GM19240 (cell line): Measurements from ENCODE around the gene TFAP2B.

Experiments
- DNase-seq: peaks from one replicate; pipeline ENCODE4 v3.0.0; 2011; ENCODE audit warnings: low spot score; ENCODE audit not compliant: insufficient read length

TFAP2B gene

DNA sequence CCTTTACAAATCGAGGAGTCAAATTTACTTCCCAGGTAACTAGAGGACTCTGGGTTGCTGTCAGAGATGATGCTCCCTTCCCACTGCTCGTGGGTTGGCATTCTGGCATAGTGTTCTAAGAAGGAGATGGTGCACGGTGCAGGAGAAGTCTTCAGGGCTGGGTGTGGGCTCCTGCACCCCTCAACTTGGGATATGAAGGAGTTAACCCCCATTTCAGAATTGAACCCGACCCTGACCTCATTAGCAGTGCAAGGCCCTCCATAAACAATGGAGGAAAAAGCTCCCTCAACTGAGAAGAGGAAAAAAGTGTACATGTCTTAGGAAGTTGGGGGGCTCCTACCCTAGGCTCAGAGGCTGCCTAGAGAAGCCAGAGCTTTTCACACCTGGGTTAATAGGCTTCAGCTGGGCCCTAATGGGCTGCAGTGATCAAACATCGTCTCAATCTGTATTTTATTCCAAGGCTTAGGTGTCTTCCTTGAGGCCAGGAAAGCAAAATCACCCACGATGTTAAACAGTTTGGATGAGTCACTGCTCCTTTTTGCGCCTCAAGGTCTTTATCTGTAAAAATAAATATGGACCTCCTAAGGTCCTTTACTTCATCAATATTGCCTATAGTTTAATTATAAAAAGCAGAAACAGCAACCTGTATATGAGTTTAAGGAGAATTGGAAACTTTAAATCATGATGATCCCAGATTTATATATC is 29.4 kb downstream of the TFAP2B start:
- no peak for DNase-seq

DNA sequence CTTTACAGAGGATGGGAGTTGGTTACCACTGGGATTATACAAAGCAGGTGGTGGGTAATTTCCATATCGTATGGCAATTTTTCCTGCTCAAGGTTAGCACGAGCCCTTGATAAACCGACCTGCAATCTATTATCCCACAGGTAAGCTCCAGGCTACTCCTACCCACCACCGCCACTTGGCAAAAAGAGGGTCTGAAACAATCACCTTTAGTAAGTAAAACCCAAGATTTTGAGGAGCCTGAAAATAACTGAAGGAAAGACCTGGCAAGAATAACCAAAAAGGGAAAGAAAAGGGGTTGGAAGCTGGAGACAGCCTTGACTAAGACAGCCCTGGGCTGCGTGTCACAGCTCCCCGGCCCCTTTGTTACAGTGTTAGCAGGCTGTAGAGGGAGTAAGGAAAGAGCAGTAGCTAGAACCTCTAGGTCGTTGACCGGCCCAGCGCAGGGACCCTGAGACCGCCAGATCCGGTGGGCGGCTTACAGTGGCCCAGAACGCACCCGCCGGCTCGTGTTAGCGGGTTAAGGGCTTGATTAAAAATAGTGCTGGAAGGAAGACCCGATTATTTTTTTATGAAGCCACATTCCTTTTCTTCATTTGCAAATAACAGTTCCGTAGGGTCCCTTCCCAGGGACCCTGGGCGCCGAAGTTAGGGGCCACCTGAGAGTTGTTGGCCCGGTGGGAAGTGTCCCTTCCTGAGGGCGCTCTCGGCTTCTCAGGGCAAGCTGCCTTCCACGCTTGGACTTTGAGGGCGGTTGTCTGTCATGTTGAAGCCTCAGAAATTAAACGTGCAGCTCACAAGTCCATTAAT is 30.5 kb downstream of the TFAP2B start:
- no peak for DNase-seq

DNA sequence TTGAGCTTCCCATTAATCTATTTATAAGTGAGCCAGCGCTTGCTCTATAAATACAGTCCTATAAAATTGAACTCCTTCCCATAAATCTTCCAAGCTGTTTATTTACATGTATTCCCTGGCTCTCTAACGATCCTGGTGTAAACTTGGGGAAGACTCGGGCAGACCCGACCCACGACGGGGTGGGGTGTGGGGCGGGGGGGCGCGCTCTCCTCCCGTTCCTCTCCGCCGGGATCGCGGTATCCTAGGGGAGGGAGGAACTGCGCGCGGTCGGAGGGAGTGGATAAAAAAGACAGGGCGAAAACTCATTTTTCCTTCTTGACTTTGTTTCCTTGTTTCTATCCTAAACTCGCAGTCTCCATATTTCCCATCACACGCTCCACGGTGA is 31.1 kb downstream of the TFAP2B start:
- no peak for DNase-seq

DNA sequence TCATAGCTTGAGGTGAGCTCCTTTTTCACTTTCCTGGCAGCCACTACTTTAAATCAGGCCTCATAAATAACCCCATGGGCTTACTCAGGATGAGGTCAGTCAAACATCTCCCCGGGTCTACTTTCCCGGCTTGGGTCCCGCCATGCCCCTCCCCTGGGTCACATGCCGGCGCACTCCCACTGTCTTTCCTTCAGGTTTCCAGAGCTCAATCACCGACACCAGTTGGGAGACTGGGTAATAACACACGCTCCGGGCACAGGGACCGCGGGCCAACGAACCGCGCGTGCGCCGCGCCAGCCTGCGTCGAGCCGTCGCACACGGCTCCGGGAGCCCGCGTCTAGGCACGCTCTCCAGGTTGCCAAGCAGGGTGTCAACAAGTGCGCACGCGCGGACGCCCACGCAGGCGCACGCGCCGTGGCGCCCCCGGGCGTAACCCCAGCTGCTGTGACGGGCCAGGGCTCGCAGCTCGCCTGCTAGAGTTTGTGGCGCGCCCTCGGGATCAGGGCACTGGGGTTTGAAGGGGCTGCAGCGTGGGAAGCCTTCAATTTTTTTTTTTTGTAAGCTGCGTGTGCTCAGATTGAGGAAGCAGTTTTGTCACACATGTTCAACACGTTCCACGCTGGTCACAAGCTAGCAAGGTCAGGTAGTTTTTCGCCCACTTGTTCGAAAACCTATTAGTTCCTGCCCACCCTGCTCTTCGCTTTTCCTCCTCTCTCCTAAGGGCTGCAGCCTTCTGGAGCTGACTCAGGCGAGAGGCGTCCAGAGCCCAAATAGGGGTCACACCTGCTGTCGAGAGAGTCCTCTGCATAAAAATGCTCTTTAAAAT is 31.8 kb downstream of the TFAP2B start:
- DNase-seq = no peak

DNA sequence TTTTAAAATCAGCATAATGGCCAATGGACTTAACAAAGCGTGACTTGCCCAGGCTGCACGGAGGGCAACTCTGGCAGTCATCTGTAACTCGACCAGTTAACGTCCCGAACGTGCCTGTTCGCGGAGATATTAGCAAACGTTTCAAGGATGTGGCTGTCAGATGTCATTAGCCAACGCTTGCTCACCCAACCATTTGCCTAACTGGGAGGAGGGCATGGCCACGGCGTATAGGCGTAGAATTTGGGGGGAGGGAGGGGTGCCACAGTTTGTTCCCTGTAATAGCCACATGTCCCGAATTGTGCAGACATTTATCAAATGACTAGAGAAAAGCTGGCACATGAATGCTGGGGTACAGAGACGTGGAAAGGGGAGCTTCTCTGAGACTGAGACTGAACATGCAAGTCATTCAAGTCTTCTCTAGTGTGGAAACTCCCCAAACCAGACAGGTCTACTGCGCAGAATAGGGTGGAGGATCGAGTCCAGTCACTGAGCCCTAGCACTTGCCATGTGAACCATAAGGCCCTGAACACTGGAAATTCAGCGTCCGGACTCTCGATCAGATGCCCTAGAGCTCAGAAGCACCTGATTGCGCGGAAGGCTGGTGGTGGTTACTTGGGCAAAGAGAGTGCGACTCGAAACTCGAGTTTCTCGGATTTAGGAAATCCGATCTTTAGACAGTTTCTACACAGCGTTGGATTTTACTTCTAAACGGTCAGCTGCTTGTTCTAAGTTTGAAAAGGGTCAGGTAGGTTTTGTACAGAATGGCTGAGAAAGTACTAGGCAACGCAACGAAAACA is 32.6 kb downstream of the TFAP2B start:
- DNase-seq = no peak

DNA sequence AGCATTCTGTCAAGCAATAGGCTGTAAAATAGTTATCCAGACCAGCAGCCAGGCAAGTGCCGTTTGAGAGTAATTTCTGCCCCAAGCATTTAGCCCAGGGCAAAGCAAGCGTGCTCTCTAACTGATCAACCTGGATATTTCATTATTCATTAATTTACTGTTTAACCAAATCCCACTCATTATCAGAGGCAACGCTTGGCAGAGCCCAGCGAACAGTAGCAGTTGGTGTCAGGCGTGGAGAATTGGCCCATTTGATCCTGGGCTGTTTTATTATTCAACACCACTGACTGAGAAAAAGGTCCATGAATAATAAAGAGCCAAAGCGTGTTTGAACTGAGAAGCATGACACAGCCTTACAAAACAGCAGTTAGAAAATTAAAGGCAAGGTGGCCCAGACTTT is 35.3 kb downstream of the TFAP2B start:
- no peak for DNase-seq

DNA sequence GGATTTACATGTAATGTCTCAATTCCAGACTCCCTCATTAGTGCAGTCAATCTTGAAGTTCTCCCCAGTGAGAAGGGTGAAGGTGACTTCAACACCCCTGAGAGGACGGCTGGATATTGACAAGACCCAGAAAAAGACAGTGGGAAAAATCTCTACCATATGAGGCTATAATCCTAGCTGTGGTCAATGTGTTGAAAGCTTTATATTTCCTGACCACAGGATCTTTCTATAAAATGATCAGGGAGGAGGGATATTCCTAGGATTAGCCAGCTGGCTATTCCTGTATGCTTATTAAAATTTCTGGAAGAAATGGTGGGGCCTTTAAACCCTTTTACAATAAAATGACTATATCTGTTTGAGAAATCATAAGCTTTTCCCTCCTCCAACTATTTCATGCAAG is 43.0 kb downstream of the TFAP2B start:
- DNase-seq = no peak

DNA sequence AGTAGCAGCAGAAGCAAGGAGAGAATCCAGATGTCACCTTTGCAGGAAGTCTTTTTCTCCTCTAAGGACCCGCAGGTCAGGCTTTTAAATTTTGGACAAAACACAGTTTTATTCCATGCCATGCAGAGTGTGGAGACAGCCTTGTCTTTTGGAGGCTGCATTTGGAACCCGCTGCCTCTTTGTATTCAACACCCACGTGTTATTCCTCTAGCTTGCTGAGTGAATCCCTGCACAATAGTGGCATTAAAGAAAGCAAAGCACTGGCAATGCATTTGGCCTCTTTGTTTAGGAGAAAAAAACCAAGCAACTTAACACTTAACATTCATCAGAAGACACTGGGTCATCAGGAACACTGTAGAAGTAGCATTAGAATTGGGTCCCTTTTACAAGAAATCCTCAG is 43.5 kb downstream of the TFAP2B start:
- DNase-seq = no peak

DNA sequence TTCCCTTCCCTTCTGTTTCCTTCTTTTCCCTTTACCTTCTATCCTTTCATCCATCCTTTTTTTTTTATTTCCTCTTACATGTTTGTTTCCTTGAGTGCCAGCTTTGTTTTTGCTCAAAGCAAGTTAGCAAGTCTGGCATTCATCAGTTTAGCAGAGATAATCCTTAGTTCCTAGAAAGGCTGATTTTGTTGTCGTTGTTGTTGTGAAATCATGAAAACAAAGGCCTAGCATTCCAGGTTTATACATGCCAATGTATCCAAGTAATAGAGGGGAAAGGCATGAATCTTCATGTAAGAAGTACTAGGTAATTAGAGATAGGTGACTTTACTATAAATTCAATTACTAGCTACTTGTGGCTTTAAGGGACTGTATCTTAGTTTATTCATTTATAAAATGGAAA is 45.9 kb downstream of the TFAP2B start:
- DNase-seq = no peak

DNA sequence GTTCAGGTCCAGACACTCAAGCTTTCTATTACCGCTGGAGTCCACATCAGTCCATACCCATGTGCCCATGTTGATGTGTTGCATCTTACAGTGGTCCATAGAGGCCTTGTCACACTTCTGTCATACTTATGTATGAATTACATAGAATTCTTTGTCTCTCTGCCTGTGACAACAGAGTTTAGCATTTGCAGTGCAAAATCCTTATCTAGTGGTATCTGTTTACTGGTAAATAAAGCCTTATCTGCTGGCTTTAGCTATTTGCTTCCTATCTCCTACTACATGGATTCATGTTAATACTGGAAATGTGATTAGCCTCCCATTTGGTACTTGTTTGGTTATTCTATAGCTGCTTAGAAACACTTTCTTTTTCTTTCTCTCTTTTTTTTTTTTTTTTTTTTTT is 49.8 kb downstream of the TFAP2B start:
- DNase-seq = no peak

DNA sequence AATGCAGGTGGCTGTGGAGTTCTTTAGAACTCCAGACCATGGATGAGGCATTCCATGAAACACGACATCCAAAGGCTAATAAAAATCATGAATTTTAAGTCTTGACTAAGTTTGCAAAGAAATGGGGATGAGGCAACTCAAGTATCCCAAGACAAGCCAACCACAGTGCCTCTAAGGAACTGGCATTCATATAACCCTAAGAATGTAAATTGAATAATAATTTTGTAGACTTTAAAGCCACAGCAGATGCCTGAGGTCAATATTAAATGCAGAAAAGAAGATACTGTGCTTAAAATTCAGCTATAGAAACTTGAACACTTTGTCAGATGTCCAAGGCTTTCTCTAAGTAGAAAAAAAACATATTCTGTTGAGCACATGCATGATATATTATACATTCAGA is 54.5 kb downstream of the TFAP2B start:
- DNase-seq = no peak

DNA sequence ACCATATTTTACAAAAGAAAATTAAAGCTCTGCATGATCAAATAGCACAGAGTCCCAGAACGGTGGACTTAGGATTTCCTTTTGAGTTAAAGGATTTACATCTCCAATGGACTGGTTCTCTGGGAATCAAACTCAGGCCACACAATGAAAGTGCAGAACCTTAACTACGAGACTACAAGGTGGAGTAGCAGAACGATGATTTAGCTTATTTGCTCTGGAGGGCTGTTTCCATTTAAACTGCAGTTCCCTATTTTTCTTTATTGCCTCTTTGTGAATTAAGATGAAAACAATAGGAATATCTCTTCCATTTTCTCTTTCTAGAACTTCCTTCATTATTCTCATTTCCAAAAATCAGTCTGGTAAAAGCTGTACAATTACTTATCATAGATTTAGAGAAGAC is 65.7 kb downstream of the TFAP2B start:
- no peak for DNase-seq

DNA sequence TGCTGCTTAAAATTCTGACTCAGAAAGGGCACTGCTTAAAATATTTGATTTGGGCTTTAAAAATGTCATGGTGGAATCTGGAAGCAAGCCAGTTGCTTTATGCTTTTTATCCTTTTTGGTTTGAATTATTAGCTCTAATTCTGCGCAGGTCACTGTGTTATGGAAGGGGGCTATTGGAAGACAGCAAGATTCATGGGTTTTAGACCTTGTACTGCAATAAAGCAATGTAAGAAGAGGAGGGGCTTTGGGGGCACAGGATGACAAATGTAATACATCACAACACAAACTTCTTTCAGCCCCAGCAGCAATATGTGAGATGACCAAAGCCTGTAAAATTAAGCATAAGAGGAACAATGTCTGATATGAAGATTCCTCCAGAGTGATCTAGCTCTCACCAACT is 68.4 kb downstream of the TFAP2B start:
- DNase-seq = no peak

DNA sequence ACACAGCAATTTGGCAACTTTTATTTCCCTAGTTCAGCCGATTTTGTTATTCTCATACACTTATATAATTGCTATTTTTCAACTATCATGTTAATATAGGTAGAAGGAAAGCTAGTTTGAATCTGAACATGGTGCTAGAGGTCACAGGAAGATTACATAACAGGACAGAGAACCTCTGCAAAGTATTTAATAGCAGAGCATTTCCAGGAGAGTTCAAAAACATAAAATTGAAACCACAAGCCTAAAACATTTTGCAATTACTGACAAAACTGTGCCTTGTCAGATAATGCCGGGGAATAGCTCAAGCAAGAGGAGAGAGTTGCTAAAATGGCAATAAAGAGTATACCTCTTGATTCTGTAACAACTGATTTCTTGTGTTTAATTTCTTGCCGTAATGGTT is 70.8 kb downstream of the TFAP2B start:
- no peak for DNase-seq

DNA sequence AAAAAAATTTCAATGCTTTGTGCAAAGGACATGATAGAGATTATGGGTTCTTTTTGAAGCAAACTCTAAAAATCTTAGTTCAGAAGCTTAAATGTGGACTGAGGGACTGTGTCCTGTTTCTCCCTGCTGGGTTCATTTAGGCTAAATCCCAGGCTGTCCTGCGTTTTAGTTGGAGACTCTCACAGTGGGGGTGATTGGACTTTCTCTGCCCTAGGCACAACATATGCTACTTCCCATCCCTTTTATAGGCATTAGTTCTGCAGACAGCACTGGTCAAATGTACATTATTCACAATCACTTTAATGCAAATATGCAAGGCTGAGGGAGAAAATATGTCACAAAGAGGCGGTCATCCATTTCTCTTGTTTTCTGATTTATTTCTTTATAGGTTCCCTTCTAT is 71.3 kb downstream of the TFAP2B start:
- no peak for DNase-seq

DNA sequence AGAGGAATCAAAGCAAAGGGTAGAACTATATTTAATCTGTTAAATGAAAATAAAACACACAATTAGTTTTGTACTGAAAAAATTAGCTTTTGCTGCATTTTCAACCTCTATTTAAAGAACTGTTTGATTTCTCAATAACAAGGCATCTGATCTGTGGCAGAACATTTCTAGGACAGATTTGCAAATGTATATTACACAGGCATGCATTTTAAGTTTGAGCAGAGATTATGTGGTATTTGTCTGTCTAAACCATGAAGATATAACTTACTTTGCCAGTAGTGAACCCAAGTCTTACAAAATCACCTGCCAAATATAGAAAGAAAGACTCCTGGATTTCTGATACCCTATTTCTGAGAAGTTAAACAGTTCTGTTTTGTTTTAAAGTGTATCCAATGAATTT is 71.9 kb downstream of the TFAP2B start:
- no peak for DNase-seq

DNA sequence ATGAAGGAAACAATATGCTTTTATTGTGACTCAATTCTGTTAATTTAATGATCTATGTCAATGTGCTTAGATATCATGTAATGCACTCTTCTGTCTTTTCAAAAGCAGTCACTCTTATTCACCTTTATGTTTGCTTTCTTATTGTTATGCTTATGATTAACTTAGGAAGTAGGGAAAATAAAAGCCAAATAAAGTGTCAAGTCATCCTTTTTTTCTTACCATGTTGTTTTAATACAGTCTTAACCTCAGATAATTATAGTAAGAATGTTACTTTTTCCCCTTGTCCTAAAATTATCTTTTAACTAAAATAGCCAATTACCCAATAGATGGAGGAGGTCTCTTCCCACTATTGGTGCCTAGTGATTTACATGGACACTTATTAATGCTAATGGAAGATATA is 72.6 kb downstream of the TFAP2B start:
- no peak for DNase-seq
